GM12878 (cell line): Measurements from ENCODE around the gene HOXB1. TPM values are rescaled to one million over a fixed set of nuclear protein-coding genes. Genes with fewer than 3 reads are reported as not detected.

ENCODE experiments used
- microRNA counts: library from miRNA; unstranded; fragments of <30 nt; microRNA quantifications from one replicate; lab custom pipeline; 2016
- polyA plus RNA-seq, 11 experiments: library from polyadenylated mRNA; depleted of rRNA in 4 of 11; unstranded in 6 of 11; stranded (reverse) in 5 of 11; fragments of >200 nt; fragmentation: Nextera tagmentation in 4 of 11; fragmentation: Illumina TruSeq in 1 of 11; extraction: Ambion mirVana in 4 of 11; extraction: Trizol in 1 of 11; gene quantifications; 1 replicate in 1 of 11; 2 replicates in 10 of 11; pipeline versions ENCODE4 v1.2.1 to v1.2.3, GENCODE V29; 2011 to 2016; ENCODE audit warnings: inconsistent platforms in 2 of 11, missing spikeins in 2 of 11, low read depth in 1 of 11
- small RNA-seq: library from RNA; depleted of rRNA; stranded (forward); fragments of <200 nt; gene quantifications from one replicate; pipeline ENCODE3, GENCODE V24; 2014
- total RNA-seq, 4 experiments: library from RNA; depleted of rRNA in 3 of 4; stranded (reverse); fragments of >200 nt in 3 of 4; fragmentation: Illumina TruSeq in 1 of 4; extraction: Trizol in 1 of 4; gene quantifications; 2 replicates each; pipeline versions ENCODE4 v1.2.1 to v1.2.3, GENCODE V29; 2013 to 2021

The HOXB1 gene
- total and polyA plus RNA-seq, 10 of the 15 experiments (the other 5 are each of a cell fraction or from before 2014, with no cell fraction given), result not detected

MicroRNAs encoded within 50 kb of the gene (microRNA counts, 767-probe panel; counts per million panel counts)
- 2,452 counts per million, percentile 83 among the panel's probes with 10 or more counts for microRNA hsa-miR-10a-5p (lab: Ali Mortazavi, UCI)

Small RNA genes within 50 kb of the gene (small RNA-seq; reads per million reads assigned to genes)
- not detected for gene RF00019

Other genes starting within 250 kb of the HOXB1 start
Only the 7 nearest of the 12 such genes appear.
- 1.4 and 2.0 TPM in 2 replicates for gene HOXB2, start 14.1 kb upstream of the HOXB1 start, total RNA-seq (2014; rRNA removed)
- 1.7 and 1.8 TPM in 2 replicates for gene HOXB2, start 14.1 kb upstream of the HOXB1 start, total RNA-seq (2014; rRNA removed; fragmentation: Illumina TruSeq; extraction: Trizol)
- 6.3 and 6.7 TPM in 2 replicates for gene HOXB2, start 14.1 kb upstream of the HOXB1 start, total RNA-seq (2021)
- gene HOXB2, start 14.1 kb upstream of the HOXB1 start, polyA plus RNA-seq (2011; rRNA removed), result 0.42 and 0.48 TPM in 2 replicates
- gene HOXB2, start 14.1 kb upstream of the HOXB1 start, polyA plus RNA-seq (2014; fragmentation: Illumina TruSeq; extraction: Trizol), result 2.6 and 3.6 TPM in 2 replicates
- gene HOXB2, start 14.1 kb upstream of the HOXB1 start, polyA plus RNA-seq (2014; fragmentation: Nextera tagmentation; extraction: Ambion mirVana), result under 1 TPM; 0.16 to 0.88 TPM
- 8.8 and 9.2 TPM in 2 replicates for gene HOXB2, start 14.1 kb upstream of the HOXB1 start, polyA plus RNA-seq (2014; rRNA removed)
- gene HOXB2, start 14.1 kb upstream of the HOXB1 start, polyA plus RNA-seq (2016; fragmentation: Nextera tagmentation; extraction: Ambion mirVana), result 1 to 10 TPM; 3.1 to 4.1 TPM
- gene HOXB4, start 47.3 kb upstream of the HOXB1 start, total RNA-seq (2014; rRNA removed), result 3.3 and 3.7 TPM in 2 replicates
- gene HOXB4, start 47.3 kb upstream of the HOXB1 start, total RNA-seq (2014; rRNA removed; fragmentation: Illumina TruSeq; extraction: Trizol), result 2.3 and 2.5 TPM in 2 replicates
- gene HOXB4, start 47.3 kb upstream of the HOXB1 start, total RNA-seq (2021), result 5.8 and 6.2 TPM in 2 replicates
- gene HOXB4, start 47.3 kb upstream of the HOXB1 start, polyA plus RNA-seq (2011; rRNA removed), result 2.4 and 3.4 TPM in 2 replicates
- gene HOXB4, start 47.3 kb upstream of the HOXB1 start, polyA plus RNA-seq (2014; fragmentation: Illumina TruSeq; extraction: Trizol), result 2.3 and 4.6 TPM in 2 replicates
- gene HOXB4, start 47.3 kb upstream of the HOXB1 start, polyA plus RNA-seq (2014; fragmentation: Nextera tagmentation; extraction: Ambion mirVana), result under 1 TPM; 0.35 to 0.60 TPM
- gene HOXB4, start 47.3 kb upstream of the HOXB1 start, polyA plus RNA-seq (2014; rRNA removed), result 3.6 and 4.3 TPM in 2 replicates
- 1 to 10 TPM; 1.0 to 1.2 TPM for gene HOXB4, start 47.3 kb upstream of the HOXB1 start, polyA plus RNA-seq (2016; fragmentation: Nextera tagmentation; extraction: Ambion mirVana)
- gene HOXB3, start 59.2 kb upstream of the HOXB1 start, total RNA-seq (2014; rRNA removed), result 2.8 and 4.5 TPM in 2 replicates
- gene HOXB3, start 59.2 kb upstream of the HOXB1 start, total RNA-seq (2014; rRNA removed; fragmentation: Illumina TruSeq; extraction: Trizol), result 3.0 and 3.5 TPM in 2 replicates
- 5.6 and 6.7 TPM in 2 replicates for gene HOXB3, start 59.2 kb upstream of the HOXB1 start, total RNA-seq (2021)
- 6.4 and 9.1 TPM in 2 replicates for gene HOXB3, start 59.2 kb upstream of the HOXB1 start, polyA plus RNA-seq (2011; rRNA removed)
- 4.5 and 4.6 TPM in 2 replicates for gene HOXB3, start 59.2 kb upstream of the HOXB1 start, polyA plus RNA-seq (2014; fragmentation: Illumina TruSeq; extraction: Trizol)
- gene HOXB3, start 59.2 kb upstream of the HOXB1 start, polyA plus RNA-seq (2014; fragmentation: Nextera tagmentation; extraction: Ambion mirVana), result under 1 TPM; 0.64 to 0.91 TPM
- 7.7 and 8.3 TPM in 2 replicates for gene HOXB3, start 59.2 kb upstream of the HOXB1 start, polyA plus RNA-seq (2014; rRNA removed)
- under 1 TPM; 0.19 to 0.76 TPM for gene HOXB3, start 59.2 kb upstream of the HOXB1 start, polyA plus RNA-seq (2016; fragmentation: Nextera tagmentation; extraction: Ambion mirVana)
- gene HOXB5, start 62.8 kb upstream of the HOXB1 start, total RNA-seq (2014; rRNA removed), result not detected in 2 replicates
- gene HOXB5, start 62.8 kb upstream of the HOXB1 start, total RNA-seq (2014; rRNA removed; fragmentation: Illumina TruSeq; extraction: Trizol), result not detected in 2 replicates
- gene HOXB5, start 62.8 kb upstream of the HOXB1 start, total RNA-seq (2021), result not detected in 2 replicates
- not detected in 2 replicates for gene HOXB5, start 62.8 kb upstream of the HOXB1 start, polyA plus RNA-seq (2011; rRNA removed)
- gene HOXB5, start 62.8 kb upstream of the HOXB1 start, polyA plus RNA-seq (2014; fragmentation: Illumina TruSeq; extraction: Trizol), result not detected in 2 replicates
- gene HOXB5, start 62.8 kb upstream of the HOXB1 start, polyA plus RNA-seq (2014; fragmentation: Nextera tagmentation; extraction: Ambion mirVana), result not detected
- gene HOXB5, start 62.8 kb upstream of the HOXB1 start, polyA plus RNA-seq (2014; rRNA removed), result not detected in 2 replicates
- not detected for gene HOXB5, start 62.8 kb upstream of the HOXB1 start, polyA plus RNA-seq (2016; fragmentation: Nextera tagmentation; extraction: Ambion mirVana)
- 0.05 and 0.06 TPM in 2 replicates for gene HOXB6, start 74.0 kb upstream of the HOXB1 start, total RNA-seq (2014; rRNA removed)
- 0.09 TPM in 1 of 2 replicates, not detected in the other for gene HOXB6, start 74.0 kb upstream of the HOXB1 start, total RNA-seq (2014; rRNA removed; fragmentation: Illumina TruSeq; extraction: Trizol)
- gene HOXB6, start 74.0 kb upstream of the HOXB1 start, total RNA-seq (2021), result 0.13 and 0.24 TPM in 2 replicates
- gene HOXB6, start 74.0 kb upstream of the HOXB1 start, polyA plus RNA-seq (2011; rRNA removed), result 0.10 TPM in 1 of 2 replicates, not detected in the other
- gene HOXB6, start 74.0 kb upstream of the HOXB1 start, polyA plus RNA-seq (2014; fragmentation: Illumina TruSeq; extraction: Trizol), result 0.07 TPM in 1 of 2 replicates, not detected in the other
- under 1 TPM in 1 of 2 experiments, not detected in 1; 0.04 TPM for gene HOXB6, start 74.0 kb upstream of the HOXB1 start, polyA plus RNA-seq (2014; fragmentation: Nextera tagmentation; extraction: Ambion mirVana)
- 0.22 and 0.51 TPM in 2 replicates for gene HOXB6, start 74.0 kb upstream of the HOXB1 start, polyA plus RNA-seq (2014; rRNA removed)
- under 1 TPM in 1 of 2 experiments, not detected in 1; 0.13 TPM for gene HOXB6, start 74.0 kb upstream of the HOXB1 start, polyA plus RNA-seq (2016; fragmentation: Nextera tagmentation; extraction: Ambion mirVana)
- 3.2 and 4.2 TPM in 2 replicates for gene HOXB7, start 80.0 kb upstream of the HOXB1 start, total RNA-seq (2014; rRNA removed)
- gene HOXB7, start 80.0 kb upstream of the HOXB1 start, total RNA-seq (2014; rRNA removed; fragmentation: Illumina TruSeq; extraction: Trizol), result 3.6 and 5.8 TPM in 2 replicates
- gene HOXB7, start 80.0 kb upstream of the HOXB1 start, total RNA-seq (2021), result 4.0 and 4.5 TPM in 2 replicates
- 7.4 and 8.3 TPM in 2 replicates for gene HOXB7, start 80.0 kb upstream of the HOXB1 start, polyA plus RNA-seq (2011; rRNA removed)
- gene HOXB7, start 80.0 kb upstream of the HOXB1 start, polyA plus RNA-seq (2014; fragmentation: Illumina TruSeq; extraction: Trizol), result 1.3 and 3.7 TPM in 2 replicates
- gene HOXB7, start 80.0 kb upstream of the HOXB1 start, polyA plus RNA-seq (2014; fragmentation: Nextera tagmentation; extraction: Ambion mirVana), result 1 to 10 TPM; 2.8 to 3.4 TPM
- gene HOXB7, start 80.0 kb upstream of the HOXB1 start, polyA plus RNA-seq (2014; rRNA removed), result 5.1 and 7.0 TPM in 2 replicates
- 1 to 10 TPM; 4.3 to 4.8 TPM for gene HOXB7, start 80.0 kb upstream of the HOXB1 start, polyA plus RNA-seq (2016; fragmentation: Nextera tagmentation; extraction: Ambion mirVana)
- not detected in 2 replicates for gene HOXB8, start 84.3 kb upstream of the HOXB1 start, total RNA-seq (2014; rRNA removed)
- not detected in 2 replicates for gene HOXB8, start 84.3 kb upstream of the HOXB1 start, total RNA-seq (2014; rRNA removed; fragmentation: Illumina TruSeq; extraction: Trizol)
- gene HOXB8, start 84.3 kb upstream of the HOXB1 start, total RNA-seq (2021), result 0.21 TPM in 1 of 2 replicates, not detected in the other
- gene HOXB8, start 84.3 kb upstream of the HOXB1 start, polyA plus RNA-seq (2011; rRNA removed), result not detected in 2 replicates
- gene HOXB8, start 84.3 kb upstream of the HOXB1 start, polyA plus RNA-seq (2014; fragmentation: Illumina TruSeq; extraction: Trizol), result not detected in 2 replicates
- not detected for gene HOXB8, start 84.3 kb upstream of the HOXB1 start, polyA plus RNA-seq (2014; fragmentation: Nextera tagmentation; extraction: Ambion mirVana)
- not detected in 2 replicates for gene HOXB8, start 84.3 kb upstream of the HOXB1 start, polyA plus RNA-seq (2014; rRNA removed)
- gene HOXB8, start 84.3 kb upstream of the HOXB1 start, polyA plus RNA-seq (2016; fragmentation: Nextera tagmentation; extraction: Ambion mirVana), result not detected